Upper lobe of left lung (tissue), 4 donors: ENCODE measurements around the gene TBC1D9B.

Experiments
- CTCF ChIP-seq, 6 experiments: fragments of 450-650 bp in 4 of 6; fragments of 200-600 bp in 2 of 6; sonication (generic) in 2 of 6; IDR thresholded peaks; one replicate each; pipeline ENCODE4 v1.5.1; 2016 to 2019; ENCODE audit warnings: antibody characterized with exemption in 6 of 6
- EP300 ChIP-seq, 4 donors: sonication (generic); formaldehyde crosslinking; IDR thresholded peaks; one replicate each; pipeline ENCODE4 v1.5.1; 2017; ENCODE audit warnings: antibody characterized with exemption in 4 of 4, control low read depth in 2 of 4

- TF ChIP-seq CTCF (IDR thresholded peaks at IDR 0.05): no peak
- no peak for TF ChIP-seq EP300 (IDR thresholded peaks at IDR 0.05)
Observed at GRCh38 chr5:179904463-179905160, 3.1 kb downstream of the TBC1D9B start.
